ENCODE measurements around the gene PEG3. TPM values are rescaled to one million over a fixed set of nuclear protein-coding genes. Genes with fewer than 3 reads are reported as not detected.
"Not testable (repeated sequence)": the region's sequence is repeated elsewhere in the genome, so short reads cannot be mapped to it uniquely, and the experiment has no call there.

Gene PEG3
- total and polyA plus RNA-seq, 10 donors, result 0.20 to 11.3 (median 2.5) TPM

GRCh38 chr19:56856822-56857221 is 16.3 kb upstream of the PEG3 start:
- no peak for DNase-seq
- Histone ChIP-seq H3K36me3 (no peaks in the 10 kb centered on the region), H3K9me3 (peaks cover 0 to 78% (median 40%) of the 10 kb centered on the region in 8 donors), H3K27ac (no peak overlapping the region), H3K27me3 (replicated peaks in 1 of 7) (peaks cover 0 to 7% (median 0%) of the 10 kb centered on the region in 7 donors), H3K4me3 (no peak overlapping the region), H3K4me1 (no peaks in the 10 kb centered on the region)
- WGBS, 5 donors, result 79 to 88% (median 83%) methylated on average over 3 of the region's 3 CpGs
- intact Hi-C loops (cut with DNase I; ENCODE audit: low total_unique reads), result no loop called here
- no peak for TF ChIP-seq POLR2A (IDR thresholded peaks at IDR 0.05)

- H3K36me3 ChIP-seq; H3K4me1 ChIP-seq; intact Hi-C loops (cut with DNase I; ENCODE audit: low total_unique reads); H3K27ac ChIP-seq; H3K27me3 ChIP-seq (replicated peaks in 1 of 7); DNase-seq; H3K4me3 ChIP-seq: not testable (repeated sequence)
- peaks cover 0 to 73% (median 42%) of the 10 kb centered on the region in 8 donors for H3K9me3 ChIP-seq
- 84 to 92% (median 89%) methylated on average over 2 of the region's 2 CpGs for WGBS, 5 donors
Measured at GRCh38 chr19:56852361-56852760, 11.8 kb upstream of the PEG3 start.

- TF ChIP-seq CTCF (IDR thresholded peaks at IDR 0.05 in 8 of 11, conservative IDR thresholded peaks at IDR 0.05 in 3 of 11), result no peak
- TF ChIP-seq POLR2AphosphoS5 (IDR thresholded peaks at IDR 0.05), result no peak
- TF ChIP-seq POLR2A (IDR thresholded peaks at IDR 0.05), result no peak
- H3K9me3 ChIP-seq, result peaks cover 0 to 37% (median 18%) of the 10 kb centered on the region in 8 donors
- H3K27ac ChIP-seq, result no peak overlapping the region
- DNase-seq, result no peak
- no peaks in the 10 kb centered on the region for H3K4me1 ChIP-seq
- intact Hi-C loops (cut with DNase I; ENCODE audit: low total_unique reads), result no loop called here
- H3K36me3 ChIP-seq, result no peaks in the 10 kb centered on the region
- H3K4me3 ChIP-seq, result no peak overlapping the region
- no peaks in the 10 kb centered on the region for H3K27me3 ChIP-seq (replicated peaks in 1 of 7)
- WGBS, 5 donors, result 76 to 87% (median 79%) methylated on average over 4 of the region's 4 CpGs
Measured at GRCh38 chr19:56848166-56848565, 7.6 kb upstream of the PEG3 start.

GRCh38 chr19:56842412-56842811 is 1.9 kb upstream of the PEG3 start:
- H3K27me3 ChIP-seq (replicated peaks in 1 of 7), result peaks cover 0 to 53% (median 9%) of the 10 kb centered on the region in 7 donors
- intact Hi-C loops (cut with DNase I; ENCODE audit: low total_unique reads), result no loop called here
- DNase-seq, result no peak
- H3K9me3 ChIP-seq, result peaks cover 0 to 60% (median 36%) of the 10 kb centered on the region in 8 donors
- TF ChIP-seq POLR2AphosphoS5 (IDR thresholded peaks at IDR 0.05), result no peak
- TF ChIP-seq POLR2A (IDR thresholded peaks at IDR 0.05), result no peak
- TF ChIP-seq CTCF (IDR thresholded peaks at IDR 0.05 in 8 of 11, conservative IDR thresholded peaks at IDR 0.05 in 3 of 11), result no peak
- peaks cover 0 to 7% (median 0%) of the 10 kb centered on the region in 6 donors for H3K4me1 ChIP-seq
- H3K4me3 ChIP-seq, result no peak overlapping the region
- H3K27ac ChIP-seq, result no peak overlapping the region
- H3K36me3 ChIP-seq, result no peaks in the 10 kb centered on the region
- 63 to 87% (median 81%) methylated on average over 1 of the region's 1 CpG for WGBS, 5 donors

GRCh38 chr19:56841193-56841543 is 642 bp upstream of the PEG3 start:
- no peak for DNase-seq
- peaks cover 0 to 72% (median 46%) of the 10 kb centered on the region in 8 donors for H3K9me3 ChIP-seq
- no peak overlapping the region for H3K27ac ChIP-seq
- TF ChIP-seq CTCF (IDR thresholded peaks at IDR 0.05 in 8 of 11, conservative IDR thresholded peaks at IDR 0.05 in 3 of 11) (no peak), POLR2A (IDR thresholded peaks at IDR 0.05) (no peak), POLR2AphosphoS5 (IDR thresholded peaks at IDR 0.05) (no peak)
- H3K4me3 ChIP-seq, result no peak overlapping the region
- H3K36me3 ChIP-seq, result no peaks in the 10 kb centered on the region
- 51 to 58% (median 56%) methylated on average over 12 of the region's 12 CpGs for WGBS, 5 donors
- peaks cover 0 to 58% (median 9%) of the 10 kb centered on the region in 7 donors for H3K27me3 ChIP-seq (replicated peaks in 1 of 7)
- intact Hi-C loops (cut with DNase I; ENCODE audit: low total_unique reads), result no loop called here
- peaks cover 0 to 10% (median 0%) of the 10 kb centered on the region in 6 donors for H3K4me1 ChIP-seq
